K562 (cell line): Measurements from ENCODE around the gene KRT34. TPM values are rescaled to one million over a fixed set of nuclear protein-coding genes. Genes with fewer than 3 reads are reported as not detected.
"Not testable (repeated sequence)": the region's sequence is repeated elsewhere in the genome, so short reads cannot be mapped to it uniquely, and the experiment has no call there.

Source experiments
- ATAC-seq: fragments of 200-7000 bp; cut with Tn5 transposase; 3 replicates; pipeline ENCODE4 v1.9.1; 2020; ENCODE audit warnings: moderate library complexity
- BruUV-seq: library from RNA; stranded (reverse); fragments of 400-500 nt; replicated peaks from 2 replicates; lab custom pipeline; 2021; lab: Mats Ljungman, UMichigan
- CTCF ChIA-PET: fragments of 300-600 bp; formaldehyde crosslinking; extraction: SDS; loops from one replicate; lab custom pipeline; 2021; ENCODE audit warnings: low intra/inter-chr PET ratio; lab: Yijun Ruan, JAX
- POLR2A ChIA-PET: fragments of 300-600, 350-650 bp; sonication (Branson Sonifier 250); formaldehyde crosslinking; extraction: SDS; loops from one replicate; lab custom pipeline; 2021; ENCODE audit warnings: antibody characterized with exemption, inconsistent platforms; lab: Yijun Ruan, JAX
- DNase-seq, 4 experiments: peaks; one replicate each; pipeline versions ENCODE4 v3.0.0 to v3.0.0-alpha.2; 2011 to 2018; ENCODE audit warnings: low spot score in 3 of 4, mixed read lengths in 3 of 4; ENCODE audit errors: extremely low read depth in 1 of 4
- FAIRE-seq: peaks from 2 replicates; lab custom pipeline; 2011; peaks lifted over from hg19 to GRCh38; lab: Jason Lieb, UNC
- H2AFZ ChIP-seq: 2 replicates; pipeline ENCODE4 v1.6.0; 2011; ENCODE audit warnings: low read depth, low read length, control low read depth, inconsistent platforms
- H3K27ac ChIP-seq: fragments of 200-600 bp; 3 replicates; pipeline ENCODE4 v1.8.0; 2011; ENCODE audit warnings: low read depth, mild to moderate bottlenecking, control low read depth, inconsistent platforms, low read length, moderate library complexity, mixed read lengths; ENCODE audit errors: extremely low read depth
- H3K27me3 ChIP-seq, 2 experiments: fragments of 300-600 bp in 1 of 2; 2 replicates in 1 of 2; 3 replicates in 1 of 2; pipeline versions ENCODE4 v1.6.0 to v1.8.0; 2011; ENCODE audit warnings: inconsistent platforms in 2 of 2, low read length in 2 of 2, mild to moderate bottlenecking in 1 of 2, mixed read lengths in 1 of 2, moderate library complexity in 1 of 2; ENCODE audit not compliant: control insufficient read depth in 2 of 2, insufficient read depth in 2 of 2
- H3K36me3 ChIP-seq: fragments of 300-600 bp; 3 replicates; pipeline ENCODE4 v1.8.0; 2011; ENCODE audit warnings: mild to moderate bottlenecking, low read length, inconsistent platforms; ENCODE audit not compliant: control insufficient read depth, insufficient read depth
- H3K4me1 ChIP-seq, 2 experiments: fragments of 200-600 bp in 1 of 2; replicated peaks in 1 of 2; 2 replicates in 1 of 2; 3 replicates in 1 of 2; pipeline versions ENCODE4 v1.5.1 to v1.8.0; 2011; ENCODE audit warnings: inconsistent platforms in 2 of 2, low read length in 2 of 2, mild to moderate bottlenecking in 1 of 2, mixed read lengths in 1 of 2, moderate library complexity in 1 of 2; ENCODE audit not compliant: control insufficient read depth in 2 of 2, insufficient read depth in 2 of 2
- H3K4me2 ChIP-seq: 2 replicates; pipeline ENCODE4 v1.6.1; 2011; ENCODE audit warnings: low read length, control low read depth, inconsistent platforms, mixed read lengths; ENCODE audit not compliant: insufficient read depth
- H3K4me3 ChIP-seq: fragments of 200-600 bp; sonication (generic), shearing (Covaris generic); 2 replicates; pipeline ENCODE4 v1.5.1; 2016; ENCODE audit warnings: control low read depth, inconsistent platforms
- H3K79me2 ChIP-seq: fragments of 200-600 bp; 3 replicates; pipeline ENCODE4 v1.8.0; 2011; ENCODE audit warnings: low read length, inconsistent platforms; ENCODE audit not compliant: control insufficient read depth, insufficient read depth
- H3K9ac ChIP-seq, 2 experiments: 2 replicates each; pipeline versions ENCODE4 v1.6.0 to v1.6.1; 2011; ENCODE audit warnings: low read depth in 2 of 2, low read length in 2 of 2, control low read depth in 1 of 2, inconsistent platforms in 1 of 2, mild to moderate bottlenecking in 1 of 2, mixed read lengths in 1 of 2; ENCODE audit not compliant: insufficient read depth in 1 of 2
- H3K9me1 ChIP-seq: one replicate; pipeline ENCODE4 v1.6.0; 2011; ENCODE audit warnings: inconsistent platforms, mild to moderate bottlenecking, low read length, moderate library complexity; ENCODE audit not compliant: control insufficient read depth, insufficient read depth
- H3K9me3 ChIP-seq: replicated peaks from 2 replicates; pipeline ENCODE4 v1.5.1; 2011; ENCODE audit warnings: low read depth, low read length, inconsistent platforms; ENCODE audit not compliant: control insufficient read depth, insufficient read depth
- H4K20me1 ChIP-seq: replicated peaks from 2 replicates; pipeline ENCODE4 v1.6.1; 2011; ENCODE audit warnings: low read length, inconsistent platforms, mixed read lengths; ENCODE audit not compliant: control insufficient read depth, insufficient read depth
- ARHGAP35 ChIP-seq: fragments of 450-650 bp; IDR thresholded peaks from 2 replicates; pipeline ENCODE4 v1.6.1; 2018; ENCODE audit not compliant: partially characterized antibody
- CHD2 ChIP-seq: IDR thresholded peaks from 2 replicates; pipeline ENCODE4 v1.6.1; 2011; ENCODE audit warnings: low read depth, low read length
- ERF ChIP-seq: fragments of 450-650 bp; formaldehyde crosslinking; IDR thresholded peaks from 2 replicates; pipeline ENCODE4 v1.4.0; 2020; ENCODE audit warnings: mild to moderate bottlenecking, mixed read lengths
- GATAD2A ChIP-seq: fragments of 450-650 bp; IDR thresholded peaks from 2 replicates; pipeline ENCODE4 v1.6.1; 2017
- GTF2F1 ChIP-seq: IDR thresholded peaks from 2 replicates; pipeline ENCODE4 v1.6.1; 2011; ENCODE audit warnings: low read depth, low read length, improper control_type of control experiment
- HES1 ChIP-seq: fragments of 450-650 bp; IDR thresholded peaks from 2 replicates; pipeline ENCODE4 v1.6.1; 2016; ENCODE audit warnings: low read depth, mild to moderate bottlenecking, moderate library complexity
- HSF4 ChIP-seq: fragments of 250-450 bp; sonication (Bioruptor Pico); IDR thresholded peaks from 2 replicates; pipeline ENCODE4 v2.1.2; 2022; ENCODE audit warnings: mild to moderate bottlenecking, moderate library complexity, borderline replicate concordance
- NFIX ChIP-seq: fragments of 250-450 bp; sonication (Bioruptor Pico); IDR thresholded peaks from 2 replicates; pipeline ENCODE4 v1.4.0; 2020; ENCODE audit warnings: low read depth, mild to moderate bottlenecking, moderate library complexity
- WGBS: fragments of 100-300 bp; shearing (Covaris generic); methylation state at CpG from one replicate; pipeline ENCODE4 v1.1.6; 2016; ENCODE audit warnings: low coverage, mixed read lengths; ENCODE audit not compliant: insufficient coverage; ENCODE audit errors: missing lambda C conversion rate; 5-methylcytosine and 5-hydroxymethylcytosine counted together
- in situ Hi-C: fragments of 300-500 bp; cut with MboI; formaldehyde crosslinking; loops from 4 replicates; pipeline ENCODE4 v1.15.0; 2018; ENCODE audit warnings: inconsistent platforms, mixed read lengths
- intact Hi-C: fragments of 100-400 bp; cut with micrococcal nuclease; formaldehyde crosslinking; loops from 2 replicates; pipeline ENCODE4 v1.14.2; 2022
- polyA plus RNA-seq, 8 experiments: library from polyadenylated mRNA; depleted of rRNA in 4 of 8; stranded (reverse) in 5 of 8; unstranded in 3 of 8; fragments of >200 nt; fragmentation: Nextera tagmentation in 2 of 8; fragmentation: Illumina TruSeq in 1 of 8; extraction: Ambion mirVana in 2 of 8; extraction: Trizol in 1 of 8; gene quantifications; 2 replicates each; pipeline versions ENCODE4 v1.2.1 to v1.2.3, GENCODE V29; 2011 to 2014; ENCODE audit warnings: inconsistent platforms in 1 of 8, missing spikeins in 1 of 8
- total RNA-seq, 7 experiments: library from RNA; depleted of rRNA in 6 of 7; stranded (reverse); fragments of >200 nt in 6 of 7; fragmentation: Illumina TruSeq in 2 of 7; extraction: Trizol in 2 of 7; gene quantifications; 2 replicates each; pipeline versions ENCODE4 v1.2.1 to v1.2.3, GENCODE V29; 2011 to 2021; ENCODE audit warnings: low replicate concordance in 1 of 7

Gene KRT34
- total and polyA plus RNA-seq, 9 of the 15 experiments (the other 6 are each of a cell fraction or from before 2014, with no cell fraction given) = not detected

GRCh38 chr17:41346421-41346820 is 35.7 kb downstream of the KRT34 start:
- FAIRE-seq, in situ Hi-C loops, H3K36me3 ChIP-seq, H3K27me3 ChIP-seq, H3K9me3 ChIP-seq, CTCF ChIA-PET, H3K27ac ChIP-seq, H2AFZ ChIP-seq, H4K20me1 ChIP-seq, H3K4me3 ChIP-seq, BruUV-seq, H3K4me1 ChIP-seq, H3K9me1 ChIP-seq, DNase-seq, ATAC-seq, H3K79me2 ChIP-seq, intact Hi-C loops, H3K9ac ChIP-seq, H3K4me2 ChIP-seq: not testable (repeated sequence)
- 1% methylated on average over 16 of the region's 16 CpGs for WGBS
- POLR2A ChIA-PET = interaction anchor here (1.1 kb wide), 1 partner anchor 10 kb away, joined by 5 read pairs; no protein-coding TSS in a partner anchor

GRCh38 chr17:41345992-41346391 is 36.1 kb downstream of the KRT34 start:
- in situ Hi-C loops = no loop called here
- intact Hi-C loops = no loop called here
- no peaks in the 10 kb centered on the region for H4K20me1 ChIP-seq
- no peaks in the 10 kb centered on the region for H3K9me1 ChIP-seq
- no TSS peak for BruUV-seq
- no peaks in the 10 kb centered on the region for H3K27me3 ChIP-seq
- no peaks in the 10 kb centered on the region for H3K9me3 ChIP-seq
- TF ChIP-seq ARHGAP35 (no peak), GATAD2A (no peak), HES1 (no peak), HSF4 (no peak), ERF (CRISPR knock-in tag) (no peak), NFIX (CRISPR knock-in tag) (no peak), GTF2F1 (no peak), CHD2 (no peak)
- no peaks in the 10 kb centered on the region for H3K36me3 ChIP-seq
- H3K9ac ChIP-seq = no peak overlapping the region
- 10% methylated on average over 3 of the region's 3 CpGs for WGBS
- ChIA-PET POLR2A (interaction anchor here (1.1 kb wide), 1 partner anchor 10 kb away, joined by 5 read pairs; no protein-coding TSS in a partner anchor), CTCF (no interaction called here)
- no peaks in the 10 kb centered on the region for H3K4me1 ChIP-seq
- H3K27ac ChIP-seq = no peak overlapping the region
- DNase-seq (no peak), ATAC-seq (no peak), FAIRE-seq (no peak)
- H3K4me2 ChIP-seq = no peak overlapping the region
- H3K79me2 ChIP-seq = no peaks in the 10 kb centered on the region
- H2AFZ ChIP-seq = no peak overlapping the region
- no peak overlapping the region for H3K4me3 ChIP-seq
